Measurements from ENCODE around the gene SPSB2. TPM values are rescaled to one million over a fixed set of nuclear protein-coding genes. Genes with fewer than 3 reads are reported as not detected.

SPSB2 gene
- total and polyA plus RNA-seq, 9 of the 15 experiments (the other 6 are each of a cell fraction or from before 2014, with no cell fraction given), result 0.10 to 10.6 (median 1.9) TPM

- no peak for TF ChIP-seq ZFP36 (IDR thresholded peaks at IDR 0.05; ENCODE audit: low read depth, low read length, partially characterized antibody)
- TF ChIP-seq GATAD2B (IDR thresholded peaks at IDR 0.05; ENCODE audit: borderline replicate concordance), result no peak
- TF ChIP-seq CREB5 (CRISPR knock-in tag; IDR thresholded peaks at IDR 0.05), result no peak
- TF ChIP-seq ZNF830 (CRISPR knock-in tag; IDR thresholded peaks at IDR 0.05), result no peak
- peak; percentile 32 for TF ChIP-seq KDM5B (IDR thresholded peaks at IDR 0.05; ENCODE audit: insufficient replicate concordance, low read depth, low read length)
- no peak for TF ChIP-seq FOXJ3 (CRISPR knock-in tag; IDR thresholded peaks at IDR 0.05)
- TF ChIP-seq DPF2 (IDR thresholded peaks at IDR 0.05), result peak; percentile 64
- TF ChIP-seq BCL6 (CRISPR knock-in tag; IDR thresholded peaks at IDR 0.05), result no peak
- TF ChIP-seq PCBP1 (IDR thresholded peaks at IDR 0.05; ENCODE audit: low read depth, low read length, poor library complexity, severe bottlenecking), result peak; percentile 30
- peak; percentile 99 for TF ChIP-seq EGR1 (conservative IDR thresholded peaks at IDR 0.05)
- no peak for TF ChIP-seq ZNF696 (CRISPR knock-in tag; conservative IDR thresholded peaks at IDR 0.05)
- TF ChIP-seq FOS (IDR thresholded peaks at IDR 0.05; ENCODE audit: extremely low read depth, insufficient read length), result no peak
- peak in 1 of 2 experiments; percentile 52; a peak in 1 of 4 replicates for TF ChIP-seq HDAC1 (IDR thresholded peaks at IDR 0.05)
- peak in 1 of 2 experiments; percentile 49; a peak in 2 of 4 replicates for TF ChIP-seq NRF1 (conservative IDR thresholded peaks at IDR 0.05 in 1 of 2, IDR thresholded peaks at IDR 0.05 in 1 of 2)
- peak; percentile 48 for TF ChIP-seq CXXC5 (CRISPR knock-in tag; IDR thresholded peaks at IDR 0.05)
- peak; percentile 31; the same call in 1 of the 2 replicates for TF ChIP-seq CREM (IDR thresholded peaks at IDR 0.05; ENCODE audit: low read depth)
- peak; percentile 14; the same call in 1 of the 2 replicates for TF ChIP-seq RB1 (IDR thresholded peaks at IDR 0.05; ENCODE audit: low read depth)
- peak; percentile 51; the same call in 1 of the 2 replicates for TF ChIP-seq ARID4B (CRISPR knock-in tag; IDR thresholded peaks at IDR 0.05)
- no peak for TF ChIP-seq FOXM1 (IDR thresholded peaks at IDR 0.05; ENCODE audit: low read depth)
- no peak for TF ChIP-seq FOXM1 (CRISPR knock-in tag; IDR thresholded peaks at IDR 0.05; ENCODE audit: low read depth)
- TF ChIP-seq TAL1 (IDR thresholded peaks at IDR 0.05), result no peak
- no peak for TF ChIP-seq CEBPG (CRISPR knock-in tag; IDR thresholded peaks at IDR 0.05)
- no peak for TF ChIP-seq CEBPG (tag; conservative IDR thresholded peaks at IDR 0.05 in 1 of 2, IDR thresholded peaks at IDR 0.05 in 1 of 2)
- peak in 1 of 2 experiments; percentile 53; a peak in 2 of 4 replicates for TF ChIP-seq MAZ (CRISPR knock-in tag; conservative IDR thresholded peaks at IDR 0.05 in 1 of 2, IDR thresholded peaks at IDR 0.05 in 1 of 2)
- no peak for TF ChIP-seq SMARCC2 (IDR thresholded peaks at IDR 0.05; ENCODE audit: low read depth)
Observed at GRCh38 chr12:6828781-6829535, 44.1 kb downstream of the SPSB2 start (continued).

All from K562 (cell line).